Thyroid gland (tissue), 4 donors: ENCODE measurements around the gene FRMD4A. TPM values are rescaled to one million over a fixed set of nuclear protein-coding genes. Genes with fewer than 3 reads are reported as not detected.

Experiments used
- DNase-seq, 2 donors: peaks; one replicate each; pipeline ENCODE4 v3.0.0-alpha.2; 2019
- H3K27ac ChIP-seq, 3 donors: fragments of 200-600 bp; sonication (generic); 1 replicate in 2 of 3; 2 replicates in 1 of 3; pipeline ENCODE4 v1.5.1; 2016 to 2019; ENCODE audit warnings: mild to moderate bottlenecking in 1 of 3, moderate library complexity in 1 of 3
- H3K27me3 ChIP-seq: fragments of 200-600 bp; sonication (generic); one replicate; pipeline ENCODE4 v1.5.1; 2019
- H3K36me3 ChIP-seq, 2 donors: fragments of 200-600 bp; sonication (generic); one replicate each; pipeline ENCODE4 v1.5.1; 2016 to 2019
- H3K4me1 ChIP-seq, 2 donors: fragments of 200-600 bp; sonication (generic); one replicate each; pipeline ENCODE4 v1.5.1; 2017 to 2019
- H3K4me3 ChIP-seq, 3 donors: fragments of 200-600 bp; sonication (generic); replicated peaks in 1 of 3; 1 replicate in 2 of 3; 2 replicates in 1 of 3; pipeline ENCODE4 v1.5.1; 2016; ENCODE audit warnings: mild to moderate bottlenecking in 1 of 3
- H3K9me3 ChIP-seq: fragments of 200-600 bp; sonication (generic); one replicate; pipeline ENCODE4 v1.5.1; 2017
- POLR2A ChIP-seq, 2 donors: fragments of 450-650 bp; IDR thresholded peaks; one replicate each; pipeline ENCODE4 v1.6.1; 2017; ENCODE audit warnings: antibody characterized with exemption in 2 of 2, mild to moderate bottlenecking in 2 of 2, moderate library complexity in 1 of 2
- WGBS, 2 donors: methylation state at CpG; one replicate each; pipeline ENCODE4 v1.1.5; 2017; 5-methylcytosine and 5-hydroxymethylcytosine counted together
- intact Hi-C: fragments of 100-400 bp; cut with DNase I; formaldehyde crosslinking; loops from one replicate; pipeline ENCODE4 v1.15.1; 2023
- total RNA-seq, 4 donors: library from RNA; depleted of rRNA; stranded (reverse); fragments of >200 nt; gene quantifications; one replicate each; pipeline ENCODE4 v1.2.3, GENCODE V29; 2016
- TF ChIP-seq, protein P1 (sequence below), 6 experiments: fragments of 200-600 bp in 3 of 6; fragments of 450-650 bp in 3 of 6; sonication (generic) in 3 of 6; IDR thresholded peaks; one replicate each; pipeline ENCODE4 v1.5.1; 2016 to 2019; ENCODE audit warnings: antibody characterized with exemption in 6 of 6, mild to moderate bottlenecking in 2 of 6, inconsistent platforms in 1 of 6, moderate library complexity in 1 of 6

Gene FRMD4A
- total RNA-seq, 4 donors from 2014 or later = 10.6 to 18.6 (median 16.3) TPM

DNA sequence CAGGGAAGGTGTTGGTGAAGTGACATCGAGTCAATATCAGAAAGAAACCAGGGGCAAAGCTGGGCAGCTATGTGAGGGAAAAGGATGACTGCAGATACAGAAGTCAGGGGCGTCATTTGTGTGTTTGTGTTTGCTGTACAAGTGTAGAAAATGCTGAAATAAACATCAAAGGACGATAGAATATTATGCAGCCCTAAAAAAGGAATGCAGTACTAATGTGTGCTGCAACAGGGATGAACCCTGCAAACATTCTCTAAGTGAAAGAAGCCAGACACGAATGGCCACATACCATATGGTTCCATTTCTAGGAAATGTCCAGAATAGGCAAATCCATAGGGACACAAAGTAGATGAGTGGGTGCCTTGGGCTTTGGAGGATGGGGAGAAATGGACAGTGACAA, 610.0 kb downstream of the FRMD4A start:
- DNase-seq = no peak
- WGBS, 2 donors = 86 to 94% methylated on average over 4 of the region's 4 CpGs
- no peaks in the 10 kb centered on the region for H3K27me3 ChIP-seq
- H3K4me3 ChIP-seq = no peak overlapping the region
- H3K27ac ChIP-seq = no peak overlapping the region
- TF ChIP-seq, protein P1, sequence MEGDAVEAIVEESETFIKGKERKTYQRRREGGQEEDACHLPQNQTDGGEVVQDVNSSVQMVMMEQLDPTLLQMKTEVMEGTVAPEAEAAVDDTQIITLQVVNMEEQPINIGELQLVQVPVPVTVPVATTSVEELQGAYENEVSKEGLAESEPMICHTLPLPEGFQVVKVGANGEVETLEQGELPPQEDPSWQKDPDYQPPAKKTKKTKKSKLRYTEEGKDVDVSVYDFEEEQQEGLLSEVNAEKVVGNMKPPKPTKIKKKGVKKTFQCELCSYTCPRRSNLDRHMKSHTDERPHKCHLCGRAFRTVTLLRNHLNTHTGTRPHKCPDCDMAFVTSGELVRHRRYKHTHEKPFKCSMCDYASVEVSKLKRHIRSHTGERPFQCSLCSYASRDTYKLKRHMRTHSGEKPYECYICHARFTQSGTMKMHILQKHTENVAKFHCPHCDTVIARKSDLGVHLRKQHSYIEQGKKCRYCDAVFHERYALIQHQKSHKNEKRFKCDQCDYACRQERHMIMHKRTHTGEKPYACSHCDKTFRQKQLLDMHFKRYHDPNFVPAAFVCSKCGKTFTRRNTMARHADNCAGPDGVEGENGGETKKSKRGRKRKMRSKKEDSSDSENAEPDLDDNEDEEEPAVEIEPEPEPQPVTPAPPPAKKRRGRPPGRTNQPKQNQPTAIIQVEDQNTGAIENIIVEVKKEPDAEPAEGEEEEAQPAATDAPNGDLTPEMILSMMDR (IDR thresholded peaks at IDR 0.05) = no peak
- no peak for TF ChIP-seq POLR2A (IDR thresholded peaks at IDR 0.05)
- peaks cover 11 to 20% of the 10 kb centered on the region in 2 donors for H3K4me1 ChIP-seq
- H3K36me3 ChIP-seq = no peaks in the 10 kb centered on the region
- intact Hi-C loops = no loop called here
- H3K9me3 ChIP-seq = no peaks in the 10 kb centered on the region

DNA sequence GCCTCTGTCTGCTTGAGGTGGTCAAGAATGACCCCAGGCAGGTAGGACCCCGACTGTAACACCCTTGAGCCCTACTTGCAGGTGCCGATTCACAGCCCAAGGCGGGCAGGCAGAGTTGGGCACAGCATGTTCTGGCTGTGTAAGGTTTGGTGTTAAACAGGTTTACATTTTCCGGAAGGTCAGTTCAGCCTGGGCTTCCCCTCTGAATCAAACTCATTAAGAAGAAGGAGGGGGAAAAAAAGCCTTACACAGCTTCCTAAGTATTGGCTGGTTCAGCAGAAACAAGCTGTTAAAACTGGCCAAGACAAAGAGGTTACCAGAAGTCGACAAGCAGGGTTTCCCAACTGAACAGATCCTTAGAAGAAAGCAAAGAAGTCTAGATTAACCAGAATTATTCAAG, 611.3 kb downstream of the FRMD4A start:
- 63 to 74% methylated on average over 5 of the region's 5 CpGs for WGBS, 2 donors
- peaks cover 11 to 20% of the 10 kb centered on the region in 2 donors for H3K4me1 ChIP-seq
- intact Hi-C loops = no loop called here

DNA sequence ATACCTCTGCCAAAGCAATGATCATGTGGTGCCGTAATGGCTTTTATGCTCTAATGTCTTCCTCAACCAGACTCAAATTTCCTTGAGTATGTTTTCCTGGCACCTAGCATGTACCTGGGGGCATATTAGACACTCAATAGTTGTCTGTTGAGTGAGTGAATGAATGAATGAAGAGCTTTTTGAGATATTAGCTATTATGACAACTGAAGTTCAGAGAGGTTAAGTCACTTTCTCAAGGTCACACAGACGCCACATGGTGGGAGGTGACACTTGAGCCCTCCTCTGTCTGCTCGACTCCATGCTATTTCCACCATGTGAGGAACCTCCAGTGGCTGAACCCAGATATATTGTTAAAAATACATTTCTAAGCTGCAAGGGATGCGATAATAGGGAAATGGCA, 611.9 kb downstream of the FRMD4A start:
- intact Hi-C loops = no loop called here
- H3K4me1 ChIP-seq = peaks cover 11 to 20% of the 10 kb centered on the region in 2 donors

More for the DNA sequence above, 611.3 kb downstream of the FRMD4A start:
- TF ChIP-seq, protein P1 (IDR thresholded peaks at IDR 0.05) = no peak
- no peak for TF ChIP-seq POLR2A (IDR thresholded peaks at IDR 0.05)
- H3K36me3 ChIP-seq = no peaks in the 10 kb centered on the region
- H3K27ac ChIP-seq = peak overlapping the region in 2 of 3 donors; percentile 10 to 72
- peak in 1 of 2 donors; percentile 15 for DNase-seq
- no peaks in the 10 kb centered on the region for H3K9me3 ChIP-seq
- no peaks in the 10 kb centered on the region for H3K27me3 ChIP-seq
- H3K4me3 ChIP-seq = no peak overlapping the region

DNA sequence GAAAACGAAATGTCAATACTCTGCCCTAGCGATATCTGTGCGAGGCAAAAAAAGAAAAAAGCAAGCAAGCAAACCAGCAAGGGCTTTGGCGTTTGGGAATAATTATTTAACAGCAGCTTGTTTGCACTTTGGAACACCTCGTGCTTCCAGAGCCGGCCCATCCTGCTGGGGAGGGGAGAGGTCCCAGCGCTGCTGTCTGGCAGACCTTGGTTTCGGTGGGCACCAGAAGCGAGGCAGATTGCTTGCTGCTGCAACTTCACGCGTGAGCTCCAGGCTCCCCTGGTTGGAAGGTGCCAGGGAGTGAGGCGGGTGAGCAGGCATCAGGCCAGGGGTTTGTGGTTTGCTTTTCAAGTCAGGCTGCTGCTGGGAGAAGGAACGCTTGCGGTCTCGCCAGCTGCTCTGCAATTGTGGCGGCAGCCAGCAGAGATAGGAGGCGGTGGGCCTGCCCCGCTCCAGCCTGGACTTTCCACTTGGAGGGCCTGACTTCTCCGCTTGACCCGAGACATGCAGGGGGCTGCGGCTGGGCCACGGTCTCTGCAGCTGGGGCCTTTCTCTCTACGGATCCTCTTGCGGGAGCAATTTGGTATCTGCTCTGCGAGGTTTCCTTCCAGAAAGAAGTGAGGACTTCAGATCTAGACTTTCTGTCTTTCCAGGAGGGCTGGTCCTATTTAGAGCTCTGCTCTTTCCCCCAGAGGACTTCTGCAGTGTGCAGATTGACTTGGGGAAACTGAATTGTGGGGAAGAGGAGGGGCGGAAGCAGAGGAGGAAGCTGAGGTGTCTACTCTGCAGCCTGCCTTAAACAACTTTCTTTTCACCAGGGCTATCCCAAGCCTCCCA, 612.6 kb downstream of the FRMD4A start:
- Histone ChIP-seq H3K27me3 (no peaks in the 10 kb centered on the region), H3K27ac (peak overlapping the region; percentile 61 to 82 (median 72)), H3K36me3 (no peaks in the 10 kb centered on the region), H3K9me3 (no peaks in the 10 kb centered on the region), H3K4me1 (peaks cover 13 to 24% of the 10 kb centered on the region in 2 donors), H3K4me3 (peak overlapping the region in 1 of 3 donors; percentile 13)
- intact Hi-C loops = no loop called here
- peak; percentile 90 to 95 for DNase-seq
- TF ChIP-seq POLR2A (IDR thresholded peaks at IDR 0.05) = no peak
- TF ChIP-seq, protein P1 (IDR thresholded peaks at IDR 0.05) = no peak
- WGBS, 2 donors = 19 to 21% methylated on average over 19 to 23 of the region's 26 CpGs

More for the DNA sequence above, 611.9 kb downstream of the FRMD4A start:
- Histone ChIP-seq H3K36me3 (no peaks in the 10 kb centered on the region), H3K9me3 (no peaks in the 10 kb centered on the region), H3K4me3 (no peak overlapping the region), H3K27me3 (no peaks in the 10 kb centered on the region), H3K27ac (peak overlapping the region; percentile 61 to 82 (median 72))
- no peak for DNase-seq
- TF ChIP-seq POLR2A (IDR thresholded peaks at IDR 0.05) = no peak
- TF ChIP-seq, protein P1 (IDR thresholded peaks at IDR 0.05) = no peak
- 93 to 94% methylated on average over 4 of the region's 4 CpGs for WGBS, 2 donors

DNA sequence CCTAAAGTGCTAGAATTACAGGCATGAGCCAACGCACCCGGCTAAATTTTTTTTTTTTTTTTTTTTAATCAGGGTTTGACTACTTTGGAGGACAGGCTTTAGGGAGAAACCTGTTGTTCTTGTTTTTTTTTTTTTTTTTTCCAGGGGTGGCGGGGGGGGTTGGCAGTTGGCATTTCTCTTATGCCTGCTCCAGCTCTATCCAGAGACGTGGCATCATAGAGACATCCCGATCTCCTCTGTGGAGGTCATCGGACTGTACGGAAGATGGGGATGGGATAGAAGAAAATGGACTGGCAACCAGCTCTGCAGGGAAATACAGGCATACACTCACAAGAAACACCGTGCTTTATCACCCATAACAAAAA, 613.2 kb downstream of the FRMD4A start:
- TF ChIP-seq, protein P1 (IDR thresholded peaks at IDR 0.05) = no peak
- TF ChIP-seq POLR2A (IDR thresholded peaks at IDR 0.05) = no peak
- no peaks in the 10 kb centered on the region for H3K36me3 ChIP-seq
- peaks cover 19 to 30% of the 10 kb centered on the region in 2 donors for H3K4me1 ChIP-seq
- H3K4me3 ChIP-seq = peak overlapping the region in 1 of 3 donors; percentile 13
- DNase-seq = peak in 1 of 2 donors; percentile 41
- H3K27ac ChIP-seq = peak overlapping the region; percentile 61 to 82 (median 72)
- no peaks in the 10 kb centered on the region for H3K27me3 ChIP-seq
- H3K9me3 ChIP-seq = no peaks in the 10 kb centered on the region
- 33 to 38% methylated on average over 8 of the region's 8 CpGs for WGBS, 2 donors
- intact Hi-C loops = no loop called here
